B cell (primary cell): ENCODE measurements around the gene GH2.

Experiments
- CTCF ChIP-seq: fragments of 200-600 bp; IDR thresholded peaks from one replicate; pipeline ENCODE4 v1.8.0; 2022; ENCODE audit warnings: antibody characterized with exemption, mild to moderate bottlenecking
- EZH2 ChIP-seq: IDR thresholded peaks from 2 replicates; pipeline ENCODE4 v1.6.1; 2012; ENCODE audit warnings: borderline replicate concordance, low read depth, mild to moderate bottlenecking, moderate library complexity, low read length; ENCODE audit not compliant: insufficient read depth, poor library complexity, severe bottlenecking

- TF ChIP-seq CTCF (no peak), EZH2 (no peak)
These were observed 26.6 kb downstream of the GH2 start for GRCh38 chr17:63855185-63855584.
